PC-3 (cell line): ENCODE measurements around the gene APELA. TPM values are rescaled to one million over a fixed set of nuclear protein-coding genes. Genes with fewer than 3 reads are reported as not detected.
"Not testable (repeated sequence)": the region's sequence is repeated elsewhere in the genome, so short reads cannot be mapped to it uniquely, and the experiment has no call there.

ENCODE experiments used
- ATAC-seq: fragments of 200-7000 bp; cut with Tn5 transposase; 2 replicates; pipeline ENCODE4 v1.9.1; 2020; ENCODE audit warnings: mild to moderate bottlenecking, moderate library complexity
- BruUV-seq: library from RNA; stranded (reverse); fragments of 400-500 nt; replicated peaks from 2 replicates; lab custom pipeline; 2021; lab: Mats Ljungman, UMichigan
- CTCF ChIA-PET: fragments of 300-600 bp; sonication (Branson Sonifier 250); formaldehyde crosslinking; loops from one replicate; lab custom pipeline; 2022; ENCODE audit warnings: antibody characterized with exemption; lab: Charles Lee
- POLR2A ChIA-PET: fragments of 300-600 bp; sonication (Branson Sonifier 250); formaldehyde crosslinking; loops from one replicate; lab custom pipeline; 2022; ENCODE audit warnings: antibody characterized with exemption; ENCODE audit not compliant: unreplicated experiment; lab: Charles Lee
- DNase-seq: peaks from one replicate; pipeline ENCODE4 v3.0.0-alpha.2; 2015
- H2AFZ ChIP-seq: fragments of 300-600 bp; sonication (generic); 2 replicates; pipeline ENCODE4 v1.6.0; 2016; ENCODE audit warnings: antibody characterized with exemption, low read length
- H3F3A ChIP-seq: fragments of 300-600 bp; sonication (generic); one replicate; pipeline ENCODE4 v1.6.0; 2017; ENCODE audit warnings: antibody characterized with exemption, low read length, control low read depth, mild to moderate bottlenecking; ENCODE audit not compliant: unreplicated experiment
- H3K27ac ChIP-seq: fragments of 300-600 bp; sonication (generic); 2 replicates; pipeline ENCODE4 v1.5.1; 2016; ENCODE audit warnings: mild to moderate bottlenecking, low read length
- H3K27me3 ChIP-seq: fragments of 300-600 bp; sonication (generic); 2 replicates; pipeline ENCODE4 v1.6.1; 2016; ENCODE audit warnings: low read length, mixed read lengths
- H3K36me3 ChIP-seq: fragments of 300-600 bp; sonication (generic); 2 replicates; pipeline ENCODE4 v1.6.1; 2016; ENCODE audit warnings: low read depth, mixed run types, low read length, mixed read lengths
- H3K4me1 ChIP-seq: fragments of 300-600 bp; sonication (generic); 2 replicates; pipeline ENCODE4 v1.5.1; 2016; ENCODE audit warnings: low read length; ENCODE audit not compliant: insufficient read depth
- H3K4me2 ChIP-seq: fragments of 300-600 bp; sonication (generic); 2 replicates; pipeline ENCODE4 v1.6.0; 2016; ENCODE audit warnings: low read length
- H3K4me3 ChIP-seq: fragments of 300-600 bp; sonication (generic); 2 replicates; pipeline ENCODE4 v1.5.1; 2016; ENCODE audit warnings: mild to moderate bottlenecking, low read length, mixed read lengths
- H3K79me2 ChIP-seq: fragments of 300-600 bp; sonication (generic); 2 replicates; pipeline ENCODE4 v1.6.1; 2017; ENCODE audit warnings: low read length, mixed read lengths
- H3K9ac ChIP-seq: fragments of 300-600 bp; sonication (generic); 2 replicates; pipeline ENCODE4 v1.6.0; 2016; ENCODE audit warnings: mild to moderate bottlenecking, low read length
- H3K9me2 ChIP-seq: fragments of 300-600 bp; sonication (generic); replicated peaks from 2 replicates; pipeline ENCODE4 v1.6.1; 2016; ENCODE audit warnings: mixed run types, low read length, mixed read lengths
- H3K9me3 ChIP-seq: fragments of 300-600 bp; sonication (generic); 2 replicates; pipeline ENCODE4 v1.6.1; 2016; ENCODE audit warnings: low read length, mixed read lengths
- H4K20me1 ChIP-seq: fragments of 300-600 bp; sonication (generic); 2 replicates; pipeline ENCODE4 v1.6.1; 2016; ENCODE audit warnings: low read length, mixed read lengths
- EZH2 ChIP-seq: fragments of 300-600 bp; sonication (generic); IDR thresholded peaks from one replicate; pipeline ENCODE4 v1.6.1; 2017; ENCODE audit warnings: antibody characterized with exemption, mild to moderate bottlenecking, low read length; ENCODE audit not compliant: unreplicated experiment
- EZH2phosphoT487 ChIP-seq: fragments of 300-600 bp; sonication (generic); IDR thresholded peaks from 2 replicates; pipeline ENCODE4 v1.6.1; 2018; ENCODE audit warnings: mild to moderate bottlenecking, antibody characterized with exemption, low read length, borderline replicate concordance
- intact Hi-C: fragments of 100-400 bp; cut with micrococcal nuclease; formaldehyde crosslinking; loops from 2 replicates; pipeline ENCODE4 v1.9.0; 2023
- total RNA-seq: library from RNA; depleted of rRNA; stranded (reverse); fragments of >200 nt; gene quantifications from 2 replicates; pipeline ENCODE4 v1.2.3, GENCODE V29; 2014
- TF ChIP-seq, protein P1 (sequence below): fragments of 300-600 bp; sonication (generic); conservative IDR thresholded peaks from 2 replicates; pipeline ENCODE4 v1.5.1; 2017; ENCODE audit warnings: antibody characterized with exemption, low read depth, mild to moderate bottlenecking, low read length

Gene APELA
- total RNA-seq, 1 experiment from 2014 or later: not detected

DNA sequence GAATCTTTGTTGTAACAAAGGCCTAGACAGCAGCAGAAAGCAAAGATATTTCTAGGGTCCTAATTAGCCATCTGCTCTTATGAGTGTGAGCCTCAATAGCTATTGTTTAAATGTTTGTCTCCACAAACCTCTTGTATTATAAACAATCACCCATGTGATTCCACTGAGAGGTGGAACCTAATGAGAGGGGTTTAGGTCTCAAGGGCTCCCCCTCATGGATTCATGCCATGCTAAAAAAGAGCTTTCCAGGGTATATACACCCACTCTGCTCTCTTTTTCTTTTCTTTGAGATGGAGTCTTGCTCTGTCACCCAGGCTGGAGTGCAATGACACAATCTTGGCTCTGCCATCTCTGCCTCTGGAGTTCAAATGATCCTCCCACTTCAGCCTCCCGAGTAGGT is 58.4 kb downstream of the APELA start:
- no peaks in the 10 kb centered on the region for H3K9me2 ChIP-seq
- POLR2A ChIA-PET: no interaction called here
- no peak overlapping the region for H3K4me3 ChIP-seq
- peak; percentile 25 for DNase-seq
- intact Hi-C loops: no loop called here
- no peak overlapping the region for H3K4me2 ChIP-seq
- no peaks in the 10 kb centered on the region for H3K79me2 ChIP-seq
- peak; percentile 27; the same call in 1 of the 2 replicates for ATAC-seq
- no peaks in the 10 kb centered on the region for H3K4me1 ChIP-seq
- no peaks in the 10 kb centered on the region for H3K27me3 ChIP-seq
- BruUV-seq: no TSS peak
- H2AFZ ChIP-seq: no peak overlapping the region
- H3K9me3 ChIP-seq: no peaks in the 10 kb centered on the region
- CTCF ChIA-PET: interaction anchor here (0.5 kb wide), 1 partner anchor 29 kb away, joined by 3 read pairs; no protein-coding TSS in a partner anchor
- no peak overlapping the region for H3K27ac ChIP-seq
- H3F3A ChIP-seq: no peaks in the 10 kb centered on the region
- no peak for TF ChIP-seq EZH2phosphoT487
- TF ChIP-seq, protein P1, sequence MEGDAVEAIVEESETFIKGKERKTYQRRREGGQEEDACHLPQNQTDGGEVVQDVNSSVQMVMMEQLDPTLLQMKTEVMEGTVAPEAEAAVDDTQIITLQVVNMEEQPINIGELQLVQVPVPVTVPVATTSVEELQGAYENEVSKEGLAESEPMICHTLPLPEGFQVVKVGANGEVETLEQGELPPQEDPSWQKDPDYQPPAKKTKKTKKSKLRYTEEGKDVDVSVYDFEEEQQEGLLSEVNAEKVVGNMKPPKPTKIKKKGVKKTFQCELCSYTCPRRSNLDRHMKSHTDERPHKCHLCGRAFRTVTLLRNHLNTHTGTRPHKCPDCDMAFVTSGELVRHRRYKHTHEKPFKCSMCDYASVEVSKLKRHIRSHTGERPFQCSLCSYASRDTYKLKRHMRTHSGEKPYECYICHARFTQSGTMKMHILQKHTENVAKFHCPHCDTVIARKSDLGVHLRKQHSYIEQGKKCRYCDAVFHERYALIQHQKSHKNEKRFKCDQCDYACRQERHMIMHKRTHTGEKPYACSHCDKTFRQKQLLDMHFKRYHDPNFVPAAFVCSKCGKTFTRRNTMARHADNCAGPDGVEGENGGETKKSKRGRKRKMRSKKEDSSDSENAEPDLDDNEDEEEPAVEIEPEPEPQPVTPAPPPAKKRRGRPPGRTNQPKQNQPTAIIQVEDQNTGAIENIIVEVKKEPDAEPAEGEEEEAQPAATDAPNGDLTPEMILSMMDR: peak; percentile 37
- H4K20me1 ChIP-seq: no peaks in the 10 kb centered on the region
- no peak overlapping the region for H3K9ac ChIP-seq
- H3K36me3 ChIP-seq: no peaks in the 10 kb centered on the region

DNA sequence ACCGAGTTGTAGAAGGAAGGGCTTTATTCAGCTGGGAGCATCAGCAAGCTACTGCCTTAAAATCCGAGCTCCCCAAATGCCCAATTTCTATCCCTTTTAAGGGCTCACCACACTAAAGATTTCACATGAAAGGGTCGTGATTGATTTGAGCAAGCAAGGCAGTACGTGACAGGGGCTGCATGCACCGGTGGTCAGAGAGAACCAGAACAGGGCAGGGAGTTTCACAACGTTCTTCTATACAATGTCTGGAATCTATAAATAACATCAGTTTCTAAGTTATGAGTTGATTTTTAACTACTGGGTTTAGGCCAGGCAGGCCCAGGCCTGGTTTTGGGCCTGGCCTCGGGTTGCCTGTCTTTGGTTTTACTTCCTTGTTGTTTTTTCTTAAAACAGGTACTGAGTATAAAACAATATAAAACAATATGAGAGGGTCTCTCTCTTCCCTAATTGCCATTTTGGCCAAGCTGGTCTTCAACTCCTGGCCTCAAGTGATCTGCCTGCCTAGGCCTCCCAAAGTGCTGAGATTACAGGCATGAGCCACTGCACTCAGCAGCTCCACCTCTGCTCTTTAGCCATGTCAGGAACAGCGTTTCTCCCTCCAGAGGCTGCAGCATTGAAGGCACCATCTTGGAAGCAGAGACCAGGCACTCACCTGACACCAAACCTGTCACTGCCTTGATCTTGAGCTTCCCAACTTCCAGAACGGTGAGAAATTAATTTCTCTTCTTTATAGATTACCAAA is 59.1 kb downstream of the APELA start:
- BruUV-seq, H3K4me3 ChIP-seq, ATAC-seq, H4K20me1 ChIP-seq, H3F3A ChIP-seq, DNase-seq, CTCF ChIA-PET, H3K27ac ChIP-seq, H3K36me3 ChIP-seq, H3K9me3 ChIP-seq, H3K4me1 ChIP-seq, H3K9ac ChIP-seq, H3K79me2 ChIP-seq, H3K4me2 ChIP-seq, H2AFZ ChIP-seq, H3K9me2 ChIP-seq, intact Hi-C loops, POLR2A ChIA-PET, H3K27me3 ChIP-seq: not testable (repeated sequence)

DNA sequence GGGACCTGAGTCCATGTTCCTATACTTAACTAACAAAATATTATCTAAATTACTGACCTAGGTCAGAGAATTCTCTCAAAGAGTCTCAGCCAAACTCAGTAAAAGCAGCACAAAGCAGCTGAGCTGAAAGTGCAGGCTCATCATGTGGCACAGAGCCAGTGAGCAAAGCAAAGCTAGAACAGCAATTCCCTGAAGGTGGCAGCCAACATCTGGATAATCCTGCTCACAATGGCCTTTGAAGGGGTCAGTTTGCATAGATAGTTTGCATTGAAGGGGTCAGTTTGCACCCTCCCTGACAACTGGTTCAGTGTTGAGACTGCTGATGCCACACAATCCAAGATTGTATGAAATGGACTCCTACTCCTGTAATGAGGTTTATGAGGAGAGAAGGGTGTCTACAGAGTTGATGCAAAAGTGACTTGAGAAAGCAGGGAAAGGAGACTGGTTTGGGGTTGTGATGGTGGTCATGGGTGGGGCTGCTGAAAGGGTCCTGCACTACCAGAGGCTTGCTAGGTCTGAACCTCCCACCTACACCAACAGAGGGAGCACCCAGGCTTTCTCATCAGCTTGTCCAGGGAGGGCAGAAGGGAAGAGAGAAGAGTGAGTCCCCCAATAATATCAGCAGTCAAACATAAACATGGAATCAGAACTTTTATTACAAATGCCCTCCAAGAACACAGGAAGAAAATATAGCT is 60.7 kb downstream of the APELA start:
- no TSS peak for BruUV-seq
- Histone ChIP-seq H3K9me2 (no peaks in the 10 kb centered on the region), H3K79me2 (no peaks in the 10 kb centered on the region), H3K27ac (no peak overlapping the region), H3K4me2 (no peak overlapping the region), H3K4me3 (no peak overlapping the region), H3F3A (no peaks in the 10 kb centered on the region), H3K4me1 (no peaks in the 10 kb centered on the region), H4K20me1 (no peaks in the 10 kb centered on the region), H3K9me3 (no peaks in the 10 kb centered on the region), H2AFZ (no peak overlapping the region), H3K9ac (no peak overlapping the region), H3K36me3 (no peaks in the 10 kb centered on the region), H3K27me3 (no peaks in the 10 kb centered on the region)
- intact Hi-C loops: no loop called here
- no peak for ATAC-seq
- DNase-seq: no peak
- TF ChIP-seq, protein P1: peak; percentile 42
- TF ChIP-seq EZH2 (no peak), EZH2phosphoT487 (no peak)
- ChIA-PET CTCF (no interaction called here), POLR2A (no interaction called here)
